NCI-H2171 (cell line): ENCODE results near the gene CYP20A1.
"Not testable (repeated sequence)": the region's sequence is repeated elsewhere in the genome, so short reads cannot be mapped to it uniquely, and the experiment has no call there.

Experiments used
- DNase-seq: peaks from one replicate; lab custom pipeline; 2025; lab: John Stamatoyannopoulos, UW

The CYP20A1 gene

DNA sequence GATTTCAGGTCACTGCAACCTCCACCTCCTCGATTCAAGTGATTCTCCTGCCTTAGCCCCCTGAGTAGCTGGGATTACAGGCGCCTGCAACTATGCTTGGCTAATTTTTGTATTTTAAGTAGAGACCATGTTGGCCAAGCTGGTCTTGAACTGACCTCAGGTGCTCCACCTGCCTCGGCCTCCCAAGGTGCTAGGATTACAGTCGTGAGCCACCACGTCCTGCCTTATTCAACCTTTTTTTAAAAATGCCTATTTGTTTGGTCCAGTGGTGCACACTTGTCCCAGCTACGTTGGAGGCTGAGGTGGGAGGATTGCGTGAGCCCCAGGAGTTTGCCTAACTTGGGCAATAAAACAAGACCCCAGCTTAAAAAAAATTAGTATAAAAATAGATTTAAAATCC, 43.3 kb downstream of the CYP20A1 start:
- DNase-seq = no peak

DNA sequence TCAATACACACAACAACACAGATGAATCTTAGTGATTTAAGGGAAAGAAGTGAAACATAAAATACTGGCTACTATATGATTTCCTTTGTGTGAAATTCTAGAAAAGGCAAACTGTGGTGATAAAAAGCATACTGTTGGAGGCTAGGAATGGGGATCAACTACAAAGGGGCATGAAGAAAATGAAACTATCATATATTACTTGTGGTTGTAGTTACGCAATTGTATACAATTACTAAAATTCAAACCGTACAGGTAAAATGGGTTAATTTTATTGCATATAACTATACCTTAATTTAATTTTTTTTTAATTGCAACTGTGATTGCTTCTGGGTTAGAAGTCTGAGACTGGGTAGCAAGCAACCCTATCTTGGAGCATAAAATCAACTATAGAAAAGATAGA, 47.7 kb downstream of the CYP20A1 start:
- no peak for DNase-seq

DNA sequence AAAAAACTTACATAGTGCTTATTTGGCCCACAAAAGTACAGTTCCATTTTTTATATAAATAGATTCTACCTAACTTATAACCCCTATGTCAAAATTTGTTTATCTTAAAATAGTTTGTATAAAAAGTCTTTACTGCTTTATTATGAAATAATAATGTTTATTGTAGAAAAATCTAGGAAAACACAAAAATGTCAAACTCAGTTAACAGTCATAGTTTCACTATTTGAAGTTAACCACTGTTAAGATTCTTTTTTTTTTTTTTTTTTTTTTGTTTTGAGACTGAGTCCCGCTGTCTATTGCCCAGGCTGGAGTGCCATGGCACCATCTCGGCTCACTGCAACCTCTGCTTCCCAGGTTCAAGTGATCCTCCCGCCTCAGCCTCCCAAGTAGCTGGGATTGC, 62.8 kb downstream of the CYP20A1 start:
- no peak for DNase-seq

DNA sequence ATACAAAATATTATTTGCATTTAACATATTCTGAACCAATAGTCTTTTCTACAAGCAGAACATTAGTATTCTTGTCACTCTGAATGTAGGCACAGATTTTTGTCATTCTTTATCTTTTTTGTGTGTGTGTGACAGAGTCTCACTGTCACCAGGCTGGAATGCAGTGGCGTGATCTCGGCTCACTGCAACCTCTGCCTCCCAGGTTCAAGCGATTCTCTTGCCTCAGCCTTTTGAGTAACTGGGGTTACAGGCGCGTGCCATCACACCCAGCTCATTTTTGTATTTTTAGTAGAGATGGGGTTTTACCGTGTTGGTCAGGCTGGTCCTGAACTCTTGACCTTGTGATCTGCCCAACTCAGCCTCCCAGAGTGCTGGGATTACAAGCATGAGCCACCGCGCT, 63.8 kb downstream of the CYP20A1 start:
- not testable (repeated sequence) for DNase-seq

DNA sequence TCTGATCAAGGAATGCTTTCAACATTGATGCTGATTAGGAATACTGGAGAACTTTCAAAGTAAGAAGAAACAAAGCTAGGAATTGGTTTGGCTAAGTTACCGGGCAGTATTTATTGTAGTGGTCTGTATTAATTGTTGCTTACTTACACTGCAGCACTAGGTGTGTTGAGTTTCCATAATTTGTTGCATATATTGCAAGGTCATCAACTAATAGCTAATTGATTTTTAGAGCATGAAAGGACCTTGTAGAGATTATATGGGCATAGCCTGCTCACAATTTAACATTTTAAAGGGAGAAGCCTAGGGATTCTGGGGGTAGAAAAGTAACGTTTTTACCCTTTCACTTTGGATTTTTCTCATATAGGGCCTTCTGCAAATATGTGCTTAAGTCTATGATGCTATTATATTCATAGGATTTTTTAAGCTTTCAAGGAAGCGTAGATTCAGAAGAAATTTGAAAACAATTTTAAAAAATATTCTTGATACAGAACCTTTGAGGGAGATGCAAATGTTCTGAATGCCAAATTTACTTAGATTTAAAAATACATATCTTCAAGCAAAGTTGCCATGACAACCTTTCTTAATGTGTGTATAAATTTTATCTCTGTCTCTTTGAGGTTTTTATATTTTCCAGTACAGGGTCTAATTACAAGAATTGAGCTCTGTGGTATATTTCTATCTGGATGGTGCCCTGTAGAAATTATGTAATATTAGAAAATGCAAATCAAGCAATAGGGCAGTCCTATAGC, 72.0 kb downstream of the CYP20A1 start:
- no peak for DNase-seq

DNA sequence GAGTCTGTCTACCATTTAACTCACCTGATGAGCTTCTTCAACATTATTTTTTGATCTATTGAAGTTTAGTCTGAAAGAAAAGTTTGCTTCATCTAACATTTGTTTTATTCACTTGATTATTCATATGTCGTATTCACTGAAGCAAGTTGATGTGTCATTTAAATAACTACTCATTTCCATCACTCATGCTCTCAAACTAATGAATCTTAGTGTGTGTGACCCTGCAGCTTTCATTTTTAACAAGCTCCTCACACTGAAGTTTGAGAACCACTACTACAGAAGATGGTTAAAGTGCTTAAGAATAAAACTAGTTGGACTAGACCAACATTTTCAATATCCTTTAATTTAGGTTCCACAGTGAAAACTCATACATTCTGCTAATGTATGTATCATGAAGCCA, 87.5 kb downstream of the CYP20A1 start:
- no peak for DNase-seq

DNA sequence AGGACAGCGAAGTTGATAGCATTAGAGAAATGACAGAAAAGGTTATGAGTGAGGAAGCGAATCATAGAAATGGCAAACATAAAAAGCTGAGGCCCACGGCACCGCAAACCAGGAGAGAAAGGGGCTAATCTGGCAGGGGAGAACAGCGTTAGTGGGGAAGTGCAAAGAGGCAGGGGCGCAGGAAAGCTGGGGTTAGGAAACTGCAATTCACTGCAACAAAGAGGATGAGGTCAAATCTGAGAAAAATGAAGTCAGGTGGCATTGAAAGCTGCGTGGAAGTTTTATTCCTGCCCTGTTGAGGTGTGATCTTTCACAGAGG, 88.7 kb downstream of the CYP20A1 start:
- no peak for DNase-seq

DNA sequence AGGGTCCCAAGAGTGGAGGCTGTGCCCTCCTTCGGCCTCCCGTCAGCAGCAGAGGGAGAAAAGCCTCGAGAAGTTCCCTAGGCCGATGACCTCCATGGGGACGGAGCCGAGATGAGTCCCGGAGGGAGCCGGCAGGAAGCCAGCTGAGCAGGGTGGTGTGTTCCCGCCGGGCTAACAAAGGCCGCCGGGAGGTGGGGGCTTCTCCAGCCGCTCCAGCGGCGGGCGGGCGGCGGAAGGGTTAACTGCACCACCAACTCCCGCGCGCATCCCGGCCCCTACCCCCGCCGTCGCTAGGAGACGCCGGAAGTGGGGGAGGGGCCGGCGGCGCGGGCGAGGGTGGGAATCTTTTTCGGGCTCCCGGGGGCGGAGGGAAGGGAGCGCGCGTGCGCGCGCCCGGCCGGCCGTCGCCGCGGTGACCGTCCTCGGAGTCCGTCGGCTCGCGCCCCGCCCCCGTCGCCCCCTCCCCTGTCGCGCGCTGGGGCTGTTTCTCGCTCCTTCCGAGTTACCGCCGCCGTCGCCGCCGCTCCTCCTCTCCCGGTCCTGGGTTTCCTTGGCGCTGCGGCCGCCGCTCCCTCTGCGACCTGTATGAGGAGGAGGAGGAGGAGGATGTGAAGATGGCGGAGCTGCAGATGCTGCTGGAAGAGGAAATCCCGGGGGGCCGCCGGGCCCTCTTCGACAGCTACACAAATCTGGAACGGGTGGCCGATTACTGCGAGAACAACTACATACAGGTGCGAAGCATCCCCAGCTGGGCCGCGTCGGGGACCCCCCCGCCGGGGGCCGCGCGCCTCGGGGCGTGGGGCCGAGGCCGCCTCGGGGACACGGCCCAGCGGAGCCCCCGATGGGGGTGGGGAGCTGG, 89.3 kb downstream of the CYP20A1 start, which contains the start of gene ABI2:
ABI2 (plus strand) TSS at position 494 of the 859 bp plus-strand sequence; CDS start at position 615, 121 bp downstream.
- peak; percentile 92 for DNase-seq

DNA sequence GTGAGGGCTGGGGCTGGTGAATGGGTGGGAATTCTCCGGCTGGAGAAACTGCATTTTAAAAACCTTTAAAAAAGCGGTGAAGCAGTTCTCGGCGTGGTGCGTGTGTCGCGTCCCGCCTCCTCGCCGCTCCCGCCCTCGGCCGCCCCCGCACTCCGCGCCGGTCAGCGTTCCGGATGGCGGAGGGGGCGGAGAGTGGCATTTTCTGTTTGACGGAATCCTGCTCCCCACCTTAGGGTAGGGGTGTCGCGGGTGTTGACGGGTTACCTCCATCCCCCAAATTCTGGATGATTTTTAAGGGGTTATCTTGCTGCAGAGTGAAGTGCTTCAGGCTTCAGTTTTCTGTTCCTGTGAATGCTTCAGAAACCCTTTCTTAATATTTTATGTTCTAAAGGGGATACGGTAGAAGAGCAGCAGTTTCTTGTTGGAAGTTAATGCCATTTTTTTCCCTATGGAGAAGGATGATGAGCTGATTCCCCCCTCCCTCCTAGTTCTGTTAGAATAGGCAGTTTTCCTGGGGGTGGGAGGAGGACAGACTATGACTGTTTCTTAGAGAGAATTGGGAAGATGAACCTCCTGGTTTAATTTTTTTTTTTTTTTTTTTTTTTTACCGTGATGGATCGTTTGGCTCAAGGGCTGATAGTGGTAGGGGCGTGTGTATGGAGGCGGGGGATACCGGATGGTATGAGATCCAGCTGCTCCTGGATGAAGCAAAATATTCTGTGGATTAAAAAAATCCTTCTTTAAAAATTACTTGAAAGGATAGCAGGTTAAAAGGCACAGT, 90.1 kb downstream of the CYP20A1 start:
- peak; percentile 53 for DNase-seq

DNA sequence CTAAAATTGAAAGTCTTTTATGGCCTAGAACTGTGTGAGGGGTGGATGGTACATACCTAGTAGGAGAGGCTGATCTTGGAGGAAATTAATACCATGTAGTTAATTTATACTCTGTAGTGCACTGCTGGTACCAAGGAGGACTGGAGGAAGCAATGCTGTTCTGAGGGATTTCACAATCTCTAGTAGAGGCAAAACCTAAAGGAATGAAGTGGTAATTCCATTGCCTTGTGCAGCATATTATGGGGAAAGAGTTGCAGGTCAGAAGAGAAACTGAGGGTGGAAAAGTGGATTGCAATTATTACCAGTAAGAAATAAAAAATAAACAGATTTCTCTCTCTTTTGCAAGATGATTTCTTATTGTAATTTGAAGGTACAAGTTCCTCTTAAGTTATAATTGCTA, 91.6 kb downstream of the CYP20A1 start:
- no peak for DNase-seq

DNA sequence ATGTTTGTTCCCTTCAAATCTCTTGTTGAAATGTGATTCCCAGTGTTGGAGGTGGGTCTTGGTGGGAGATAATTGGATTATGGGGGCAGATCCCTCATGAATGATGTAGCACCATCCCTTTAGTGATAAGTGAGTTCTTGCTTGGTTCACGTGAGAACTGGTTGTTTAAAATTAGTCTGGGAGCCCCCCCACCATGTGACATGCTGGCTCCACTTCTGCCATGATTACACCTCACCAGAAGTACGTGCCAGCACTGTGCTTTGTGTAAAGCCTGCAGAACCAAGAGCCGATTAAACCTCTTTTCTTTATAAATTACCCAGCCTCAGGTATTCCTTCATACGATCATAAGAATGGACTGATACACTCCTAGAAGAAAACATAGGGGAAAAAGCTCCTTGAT, 99.5 kb downstream of the CYP20A1 start:
- DNase-seq = no peak

DNA sequence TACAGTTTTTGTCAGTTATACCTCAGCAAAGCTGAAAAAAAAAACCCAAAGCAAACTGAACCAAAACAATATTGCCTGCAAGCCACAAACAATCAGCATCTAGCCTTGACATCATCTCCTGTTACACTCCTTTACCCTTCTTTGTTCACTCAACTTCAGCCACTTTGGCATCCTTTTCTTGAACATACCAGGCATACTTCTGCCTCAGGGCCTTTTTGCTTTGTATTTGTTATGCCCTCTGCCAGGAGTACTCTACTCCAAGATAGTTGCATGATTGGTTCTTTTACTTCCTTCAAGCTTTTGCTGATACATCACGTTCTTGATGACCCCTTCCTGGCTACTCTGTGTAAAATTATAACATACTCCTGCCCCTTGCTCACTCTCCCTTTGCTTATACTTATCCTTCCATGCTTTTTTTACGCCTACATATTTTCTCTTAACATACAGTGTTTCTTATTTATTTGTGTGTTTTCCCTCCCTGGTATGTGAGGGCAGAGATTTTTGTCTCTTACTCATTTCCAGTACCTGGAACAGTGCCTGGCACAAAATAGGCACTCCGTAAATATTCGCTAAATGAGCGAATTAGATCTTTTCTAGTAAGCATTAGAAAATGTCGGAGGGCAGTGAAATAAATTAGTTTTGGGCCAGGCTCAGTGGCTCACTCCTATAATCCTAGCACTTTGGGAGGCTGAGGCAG, 102.1 kb downstream of the CYP20A1 start:
- no peak for DNase-seq

DNA sequence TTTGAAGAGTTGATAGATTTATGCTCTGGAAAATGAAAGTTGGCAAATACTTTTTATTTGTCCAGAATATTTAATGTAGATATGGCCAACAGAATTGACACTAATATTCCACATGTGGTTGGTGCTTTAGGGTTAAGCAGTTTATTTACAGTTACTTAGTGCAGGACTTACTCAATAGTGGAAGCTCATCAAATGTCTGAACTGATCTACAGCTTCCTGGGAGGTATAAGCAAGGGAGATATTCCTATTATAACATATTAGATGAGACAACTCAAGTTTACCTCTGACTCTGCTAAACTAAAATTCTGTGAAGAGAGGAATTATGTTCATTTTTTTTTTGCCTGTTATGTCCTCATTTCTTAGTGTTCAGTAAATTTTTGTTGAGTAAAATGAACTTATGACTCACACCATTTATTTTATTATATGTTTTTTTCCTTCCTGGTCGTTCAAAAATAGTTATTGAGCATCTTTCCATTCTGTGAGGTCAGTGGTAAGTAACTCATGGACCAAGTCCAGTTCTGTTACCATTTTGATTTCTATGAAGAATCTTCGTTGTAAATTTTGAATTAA, 103.0 kb downstream of the CYP20A1 start:
- DNase-seq = no peak

DNA sequence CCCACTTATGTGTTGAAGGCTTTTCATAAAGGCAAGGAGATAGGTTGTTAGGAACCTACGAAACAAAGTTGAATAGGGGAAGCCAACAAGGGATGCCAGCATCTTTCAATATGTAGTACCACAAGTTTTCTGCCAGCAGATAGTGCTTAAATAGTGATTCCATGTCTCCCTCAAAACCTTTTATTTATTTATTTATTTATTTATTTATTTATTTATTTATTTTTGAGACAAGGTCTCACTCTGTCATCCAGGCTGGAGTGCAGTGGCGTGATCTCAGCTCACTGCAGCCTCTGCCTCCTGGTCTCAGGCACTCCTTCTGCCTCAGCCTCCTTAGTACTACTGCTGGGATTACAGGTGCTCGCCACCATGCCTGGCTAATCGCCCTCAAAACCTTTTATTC, 103.6 kb downstream of the CYP20A1 start:
- DNase-seq = not testable (repeated sequence)

DNA sequence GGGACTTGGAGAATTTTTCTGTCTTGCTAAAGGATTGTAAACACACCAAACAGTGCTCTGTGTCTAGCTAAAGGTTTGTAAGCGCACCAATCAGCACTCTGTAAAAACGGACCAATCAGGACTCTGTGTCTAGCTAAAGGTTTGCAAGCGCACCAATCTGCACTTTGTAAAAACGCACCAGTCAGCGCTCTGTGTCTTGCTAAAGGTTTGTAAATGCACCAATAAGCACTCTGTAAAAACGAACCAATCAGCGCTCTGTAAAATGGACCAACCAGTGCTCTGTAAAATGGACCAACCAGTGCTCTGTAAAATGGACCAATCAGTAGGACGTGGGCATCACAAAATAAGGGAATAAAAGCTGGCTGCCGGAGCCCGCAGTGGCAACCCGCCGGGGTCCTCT, 105.8 kb downstream of the CYP20A1 start:
- DNase-seq = no peak

DNA sequence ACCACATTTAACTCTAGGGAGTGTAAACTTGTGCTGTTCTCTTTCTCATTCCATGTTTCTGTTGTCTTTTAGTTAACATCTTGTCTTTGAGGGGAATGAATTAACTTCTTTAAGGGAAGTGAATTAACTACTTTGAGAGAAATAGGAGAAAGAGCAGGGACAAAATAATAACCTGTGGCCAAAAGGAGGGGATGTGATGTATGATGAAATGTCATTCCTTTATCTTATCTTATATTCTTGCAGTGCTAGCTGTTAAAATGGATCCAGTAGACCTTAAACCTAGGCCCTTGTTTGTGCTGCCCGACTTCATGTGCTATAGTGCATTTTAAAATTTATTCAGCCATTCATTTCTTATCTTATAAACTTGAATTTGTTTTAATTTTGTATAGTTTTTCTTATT, 107.8 kb downstream of the CYP20A1 start:
- DNase-seq = no peak

DNA sequence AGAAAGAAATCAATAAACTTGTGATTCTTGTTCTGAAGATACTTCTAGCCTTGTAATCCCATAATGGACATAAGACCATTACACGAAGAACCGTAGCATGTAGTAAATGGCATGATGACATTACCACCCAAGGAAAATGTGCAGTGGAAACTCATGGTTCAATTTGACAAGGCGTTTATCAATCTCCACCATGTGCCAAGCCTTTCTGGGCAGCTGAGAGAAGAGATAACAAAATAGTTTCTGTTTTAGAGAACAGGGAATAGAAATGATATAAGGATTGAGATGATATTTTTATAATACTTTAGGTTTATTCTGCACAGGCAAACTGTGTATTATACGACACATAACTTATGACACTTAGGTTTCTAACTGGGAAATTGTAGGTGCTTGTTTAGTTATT, 108.6 kb downstream of the CYP20A1 start:
- no peak for DNase-seq

DNA sequence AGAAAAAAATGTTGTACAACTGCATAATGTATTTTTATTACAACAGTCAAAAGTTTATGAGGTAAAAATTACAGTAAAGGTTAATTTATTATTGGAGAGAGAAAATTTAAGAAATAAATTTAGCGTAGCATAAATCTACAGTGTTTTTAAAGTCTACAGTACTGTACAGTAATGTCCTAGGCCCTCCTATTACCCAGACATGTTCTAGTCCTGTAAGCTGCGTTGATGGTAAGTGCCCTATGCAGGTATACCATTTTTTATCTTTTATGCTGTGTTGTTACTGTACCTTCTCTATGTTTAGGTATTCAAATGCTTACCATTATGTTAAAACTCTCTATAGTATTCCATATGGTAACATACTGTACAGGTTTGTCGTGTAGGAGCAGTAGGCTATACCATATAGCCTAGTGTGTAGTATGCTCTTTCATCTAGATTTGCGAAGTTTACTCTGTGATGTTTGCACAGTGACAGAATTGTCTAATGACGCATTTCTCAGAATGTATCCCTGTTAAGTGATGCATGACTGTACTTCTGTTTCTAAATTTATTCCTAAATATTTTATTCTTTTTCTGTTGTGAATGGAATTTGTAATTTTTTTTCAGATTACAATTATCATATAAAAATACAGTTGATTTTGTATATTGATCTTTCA, 113.9 kb downstream of the CYP20A1 start:
- DNase-seq = no peak

DNA sequence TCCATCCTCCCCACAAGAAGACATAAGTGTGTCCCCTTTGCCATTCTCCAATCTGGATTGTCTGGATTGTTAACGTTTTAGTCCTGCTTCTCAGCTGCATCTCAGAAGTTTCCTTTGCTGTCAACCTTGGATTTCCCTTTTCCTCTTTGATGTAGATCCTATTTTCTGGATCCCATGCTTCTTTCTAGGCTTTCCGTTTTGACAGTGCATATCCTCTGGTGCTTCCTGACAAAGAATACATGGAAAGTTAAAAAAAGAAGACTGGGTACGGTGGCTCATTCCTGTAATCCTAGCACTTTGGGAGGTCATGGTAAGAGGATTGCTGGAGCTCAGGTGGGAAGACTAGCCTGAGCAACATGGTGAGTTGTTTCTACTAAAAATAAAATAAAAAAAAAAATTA, 116.1 kb downstream of the CYP20A1 start:
- no peak for DNase-seq
